ENCODE results near the gene PFDN6. TPM values are rescaled to one million over a fixed set of nuclear protein-coding genes. Genes with fewer than 3 reads are reported as not detected.
A peak's percentile ranks its signal among the peaks of the same experiment; 100 is the strongest.

Gene PFDN6
- total RNA-seq, 1 experiment from 2014 or later, result 83.4 TPM

GRCh38 chr6:33306356-33306755 is 17.0 kb downstream of the PFDN6 start:
- H3K9me3 ChIP-seq (ENCODE audit: low read depth, low read length, poor library complexity, severe bottlenecking), result no peaks in the 10 kb centered on the region
- DNase-seq (ENCODE audit: low spot score), result no peak
- no peak for TF ChIP-seq CTCF (conservative IDR thresholded peaks at IDR 0.05; ENCODE audit: low read depth, low read length)
- TF ChIP-seq EZH2 (IDR thresholded peaks at IDR 0.05; ENCODE audit: borderline replicate concordance, low read depth, low read length, poor library complexity, severe bottlenecking), result no peak
- POLR2A ChIA-PET (ENCODE audit: low non-redundant PET), result no interaction called here
- H3K27me3 ChIP-seq (replicated peaks; ENCODE audit: insufficient read depth, low read depth, low read length, poor library complexity), result no peaks in the 10 kb centered on the region
- intact Hi-C loops (cut with micrococcal nuclease; ENCODE audit: unreplicated experiment), result no loop called here
- CTCF ChIA-PET, result no interaction called here
- peaks cover 4% of the 10 kb centered on the region for H3K4me1 ChIP-seq (ENCODE audit: insufficient read depth, low read length, poor library complexity, severe bottlenecking)
- H3K27ac ChIP-seq (ENCODE audit: low read depth, low read length, poor library complexity, severe bottlenecking), result no peak overlapping the region
- no TSS peak for BruUV-seq (replicated peaks)
- no peak overlapping the region for H3K4me3 ChIP-seq (ENCODE audit: low read depth, low read length, poor library complexity, severe bottlenecking)
- H3K36me3 ChIP-seq (ENCODE audit: insufficient read depth, low read length, poor library complexity, severe bottlenecking), result peaks cover 24% of the 10 kb centered on the region

GRCh38 chr6:33312361-33313104 is 23.1 kb downstream of the PFDN6 start:
- ChIA-PET POLR2A (ENCODE audit: low non-redundant PET) (no interaction called here), CTCF (interaction anchor here (0.6 to 1.3 kb wide), 2 partner anchors 32 to 36 kb away, joined by 3 to 4 read pairs; partner anchors contain the start of gene B3GALT4)
- intact Hi-C loops (cut with micrococcal nuclease; ENCODE audit: unreplicated experiment), result loop anchor here (10.0 kb wide), 1 partner anchor 102 kb away; the partner anchor contains the start of genes CUTA and PHF1
- no peak for TF ChIP-seq EZH2 (IDR thresholded peaks at IDR 0.05; ENCODE audit: borderline replicate concordance, low read depth, low read length, poor library complexity, severe bottlenecking)
- no peak for TF ChIP-seq CTCF (conservative IDR thresholded peaks at IDR 0.05; ENCODE audit: low read depth, low read length)
- Histone ChIP-seq H3K9me3 (ENCODE audit: low read depth, low read length, poor library complexity, severe bottlenecking) (no peaks in the 10 kb centered on the region), H3K36me3 (ENCODE audit: insufficient read depth, low read length, poor library complexity, severe bottlenecking) (peaks cover 10% of the 10 kb centered on the region), H3K4me3 (ENCODE audit: low read depth, low read length, poor library complexity, severe bottlenecking) (peak overlapping the region; percentile 83), H3K27me3 (replicated peaks; ENCODE audit: insufficient read depth, low read depth, low read length, poor library complexity) (no peaks in the 10 kb centered on the region), H3K4me1 (ENCODE audit: insufficient read depth, low read length, poor library complexity, severe bottlenecking) (peaks cover 17% of the 10 kb centered on the region), H3K27ac (ENCODE audit: low read depth, low read length, poor library complexity, severe bottlenecking) (peak overlapping the region; percentile 82)
- DNase-seq (ENCODE audit: low spot score), result peak; percentile 84
- no TSS peak for BruUV-seq (replicated peaks)

GRCh38 chr6:33313105-33313708 is 23.8 kb downstream of the PFDN6 start:
- H3K9me3 ChIP-seq (ENCODE audit: low read depth, low read length, poor library complexity, severe bottlenecking), result no peaks in the 10 kb centered on the region
- peaks cover 19% of the 10 kb centered on the region for H3K4me1 ChIP-seq (ENCODE audit: insufficient read depth, low read length, poor library complexity, severe bottlenecking)
- peak overlapping the region; percentile 82 for H3K27ac ChIP-seq (ENCODE audit: low read depth, low read length, poor library complexity, severe bottlenecking)
- DNase-seq (ENCODE audit: low spot score), result peak; percentile 40
- H3K36me3 ChIP-seq (ENCODE audit: insufficient read depth, low read length, poor library complexity, severe bottlenecking), result peaks cover 11% of the 10 kb centered on the region
- H3K27me3 ChIP-seq (replicated peaks; ENCODE audit: insufficient read depth, low read depth, low read length, poor library complexity), result no peaks in the 10 kb centered on the region
- ChIA-PET POLR2A (ENCODE audit: low non-redundant PET) (no interaction called here), CTCF (interaction anchor here (0.6 kb wide), 1 partner anchor 36 kb away, joined by 4 read pairs; the partner anchor contains the start of gene B3GALT4)
- BruUV-seq (replicated peaks), result no TSS peak
- intact Hi-C loops (cut with micrococcal nuclease; ENCODE audit: unreplicated experiment), result loop anchor here (10.0 kb wide), 1 partner anchor 102 kb away; the partner anchor contains the start of genes CUTA and PHF1
- H3K4me3 ChIP-seq (ENCODE audit: low read depth, low read length, poor library complexity, severe bottlenecking), result peak overlapping the region; percentile 83
- TF ChIP-seq CTCF (conservative IDR thresholded peaks at IDR 0.05; ENCODE audit: low read depth, low read length), result no peak
- no peak for TF ChIP-seq EZH2 (IDR thresholded peaks at IDR 0.05; ENCODE audit: borderline replicate concordance, low read depth, low read length, poor library complexity, severe bottlenecking)
